Aorta (tissue), 5 donors: ENCODE measurements around the gene RALGAPA1. TPM values are rescaled to one million over a fixed set of nuclear protein-coding genes. Genes with fewer than 3 reads are reported as not detected.

ENCODE experiments used
- ATAC-seq: fragments of 200-7000 bp; cut with Tn5 transposase; one replicate; pipeline ENCODE4 v1.9.1; 2022; ENCODE audit warnings: moderate library complexity; ENCODE audit not compliant: low FRiP score
- DNase-seq, 2 donors: peaks; one replicate each; pipeline ENCODE4 v3.0.0-alpha.2; 2020
- H3K27ac ChIP-seq, 2 donors: one replicate each; pipeline ENCODE4 v1.5.1; 2013; ENCODE audit warnings: low read length in 2 of 2, mild to moderate bottlenecking in 2 of 2, moderate library complexity in 2 of 2, control low read depth in 1 of 2, inconsistent platforms in 1 of 2, low read depth in 1 of 2
- H3K27me3 ChIP-seq, 2 donors: one replicate each; pipeline ENCODE4 v1.6.1; 2013; ENCODE audit warnings: control low read depth in 1 of 2, low read length in 1 of 2, mild to moderate bottlenecking in 1 of 2, moderate library complexity in 1 of 2; ENCODE audit not compliant: insufficient read depth in 2 of 2, control insufficient read depth in 1 of 2
- H3K36me3 ChIP-seq, 2 donors: one replicate each; pipeline ENCODE4 v1.6.1; 2013; ENCODE audit warnings: control low read depth in 1 of 2, low read length in 1 of 2, mild to moderate bottlenecking in 1 of 2; ENCODE audit not compliant: insufficient read depth in 2 of 2, control insufficient read depth in 1 of 2
- H3K4me1 ChIP-seq, 2 donors: one replicate each; pipeline ENCODE4 v1.6.1; 2013; ENCODE audit warnings: low read length in 2 of 2, control low read depth in 1 of 2, mild to moderate bottlenecking in 1 of 2, moderate library complexity in 1 of 2; ENCODE audit not compliant: insufficient read depth in 2 of 2, control insufficient read depth in 1 of 2
- H3K4me3 ChIP-seq, 2 donors: one replicate each; pipeline ENCODE4 v1.5.1; 2013; ENCODE audit warnings: low read length in 2 of 2, control low read depth in 1 of 2, mild to moderate bottlenecking in 1 of 2
- H3K9me3 ChIP-seq: one replicate; pipeline ENCODE4 v1.6.1; 2013; ENCODE audit warnings: mild to moderate bottlenecking, low read length; ENCODE audit not compliant: control insufficient read depth
- WGBS, 2 donors: extraction: QIAGEN DNeasy Blood & Tissue Kit; methylation state at CpG; one replicate each; pipeline ENCODE4 v1.1.7; 2013; 5-methylcytosine and 5-hydroxymethylcytosine counted together
- intact Hi-C, 2 donors: fragments of 100-400 bp; cut with DNase I; formaldehyde crosslinking; loops; one replicate each; pipeline versions ENCODE4 v1.14.2 to v1.15.0; 2022
- polyA plus RNA-seq, 2 donors: library from polyadenylated mRNA; stranded (reverse); fragments of 200-250 nt; gene quantifications; one replicate each; pipeline ENCODE4 v1.2.3, GENCODE V29; 2013
- total RNA-seq, 2 donors: library from RNA; stranded (reverse); fragmentation: NEBNext Ultra II Directional; extraction: Animal tissue kit (Norgen Biotek cat#: 25700); gene quantifications; one replicate each; pipeline ENCODE4 v1.2.1, GENCODE V29; 2021
- donor health status: healthy with polysubstance abuse.
- donor health status: Bipolar disorder and iron deficiency.
- donor health status: DM: no; HTN: no; CAD: no.
- donor health status: DM: no; HTN: no; CAD: no.
- donor health status: DM: yes; HTN: yes; CAD: no.

Gene RALGAPA1
- total and polyA plus RNA-seq, 4 donors = 5.1 to 91.0 (median 56.2) TPM

DNA sequence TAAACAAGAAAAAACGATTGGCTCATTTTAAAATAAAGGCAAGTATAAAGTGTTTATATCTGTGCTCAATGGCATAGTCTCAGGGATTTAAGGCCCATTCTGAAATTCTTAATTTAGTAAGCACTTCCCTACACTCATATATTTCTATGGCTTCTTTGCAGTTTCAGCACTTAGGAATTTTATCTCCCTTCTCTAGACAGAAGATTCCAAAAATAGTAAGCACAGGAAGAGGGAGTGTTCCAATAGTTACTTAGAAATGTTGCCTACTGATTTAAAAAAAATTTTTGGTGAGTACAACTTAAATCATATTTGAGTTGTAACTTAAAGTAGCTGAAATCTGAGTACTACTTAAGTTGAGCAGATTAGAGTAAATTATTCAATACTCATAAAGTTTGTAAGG lies 255.3 kb downstream of the RALGAPA1 start:
- ATAC-seq = no peak
- WGBS, 2 donors = 16 to 17% methylated on average over 1 of the region's 1 CpG
- Histone ChIP-seq H3K4me3 (no peak overlapping the region), H3K36me3 (no peaks in the 10 kb centered on the region), H3K27ac (no peak overlapping the region), H3K4me1 (peaks cover 0 to 2% of the 10 kb centered on the region in 2 donors), H3K9me3 (no peaks in the 10 kb centered on the region), H3K27me3 (no peaks in the 10 kb centered on the region)
- DNase-seq = no peak
- intact Hi-C loops = no loop called here

DNA sequence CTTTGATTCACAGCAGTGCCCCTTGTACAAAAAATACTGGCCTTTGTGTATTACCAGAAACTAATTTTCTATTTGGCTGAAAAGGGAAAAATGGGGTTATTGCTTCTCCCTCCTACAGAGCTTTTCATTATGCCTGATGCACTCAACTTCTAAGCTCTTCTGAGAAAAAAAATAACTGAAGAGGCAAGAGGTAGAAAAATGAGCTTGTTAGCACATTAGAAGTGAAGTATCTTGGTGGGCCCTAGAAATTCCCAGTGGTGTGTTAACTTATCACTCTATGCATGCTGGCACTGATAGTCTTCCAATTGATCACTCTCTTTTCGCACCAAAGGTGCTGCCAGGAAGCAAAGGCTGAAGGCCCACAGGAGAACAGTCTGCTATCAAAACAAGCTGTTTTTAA lies 258.0 kb downstream of the RALGAPA1 start:
- Histone ChIP-seq H3K27ac (no peak overlapping the region), H3K4me3 (no peak overlapping the region), H3K4me1 (no peaks in the 10 kb centered on the region), H3K9me3 (no peaks in the 10 kb centered on the region), H3K36me3 (no peaks in the 10 kb centered on the region), H3K27me3 (no peaks in the 10 kb centered on the region)
- intact Hi-C loops = no loop called here
- no peak for DNase-seq
- WGBS, 2 donors = 98 to 100% methylated on average over 1 of the region's 1 CpG
- ATAC-seq = no peak

DNA sequence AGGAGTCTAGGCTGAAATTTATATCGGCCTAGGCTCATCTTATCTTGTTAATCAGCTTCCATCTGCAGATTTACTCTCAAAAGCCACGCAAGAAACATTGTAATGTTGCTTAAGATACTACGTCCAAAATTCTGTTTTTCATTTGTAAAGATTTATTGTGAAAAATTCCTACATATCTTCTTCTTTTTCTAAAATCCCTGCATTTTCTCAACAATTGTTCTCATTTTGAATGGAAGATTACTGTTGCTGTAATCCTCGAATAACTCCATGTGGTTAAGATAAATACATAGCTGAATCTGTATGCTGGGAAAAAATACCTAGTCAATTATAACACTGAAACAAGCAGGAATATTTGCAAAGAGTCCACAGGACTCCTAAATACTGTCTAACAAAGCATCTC lies 259.5 kb downstream of the RALGAPA1 start:
- Histone ChIP-seq H3K4me3 (no peak overlapping the region), H3K4me1 (no peaks in the 10 kb centered on the region), H3K36me3 (no peaks in the 10 kb centered on the region), H3K27me3 (no peaks in the 10 kb centered on the region), H3K27ac (no peak overlapping the region), H3K9me3 (no peaks in the 10 kb centered on the region)
- no peak for DNase-seq
- WGBS, 2 donors = 88% methylated on average over 4 of the region's 4 CpGs
- no peak for ATAC-seq
- intact Hi-C loops = no loop called here

DNA sequence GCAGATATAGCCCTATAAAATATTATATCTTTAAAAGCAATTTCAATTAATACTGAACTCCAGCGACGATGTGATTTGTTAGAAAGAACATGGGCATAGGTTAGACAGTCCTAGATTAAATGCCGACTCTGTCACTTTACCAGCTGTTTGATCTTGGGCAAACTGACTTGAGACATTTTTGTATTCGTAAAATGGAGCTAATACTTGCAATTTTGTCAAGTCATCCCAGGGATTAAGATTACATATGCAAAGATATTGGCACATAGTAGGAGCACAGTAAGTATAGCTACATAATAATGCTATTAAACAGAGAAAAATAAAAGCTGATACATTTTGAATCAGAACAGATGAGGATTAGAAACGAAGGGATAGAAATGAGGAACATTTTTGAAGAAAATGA lies 266.1 kb downstream of the RALGAPA1 start:
- ATAC-seq (no peak), DNase-seq (no peak)
- Histone ChIP-seq H3K4me1 (no peaks in the 10 kb centered on the region), H3K9me3 (no peaks in the 10 kb centered on the region), H3K27ac (no peak overlapping the region), H3K27me3 (no peaks in the 10 kb centered on the region), H3K4me3 (no peak overlapping the region), H3K36me3 (no peaks in the 10 kb centered on the region)
- 94 to 95% methylated on average over 5 of the region's 5 CpGs for WGBS, 2 donors
- intact Hi-C loops = no loop called here

DNA sequence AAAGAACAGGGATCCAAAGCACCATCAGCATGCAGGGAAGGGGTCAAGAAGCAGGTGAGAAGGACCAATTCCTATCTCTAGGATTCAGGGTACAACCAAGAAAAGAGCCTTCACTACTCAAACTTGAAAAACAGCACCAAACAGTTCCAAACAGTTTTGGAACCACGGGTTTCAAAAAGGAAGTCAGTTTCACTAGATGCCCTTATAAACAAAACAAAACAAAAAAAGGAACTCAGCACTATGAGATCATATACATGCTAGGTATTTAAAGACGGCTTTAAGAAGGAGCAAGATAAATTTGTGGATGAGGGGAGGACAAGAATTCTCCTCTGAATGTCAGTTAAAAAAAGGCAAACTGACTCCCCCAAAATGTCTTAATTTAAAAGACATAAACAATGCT lies 269.1 kb downstream of the RALGAPA1 start:
- WGBS, 2 donors = 63 to 73% methylated on average over 2 of the region's 2 CpGs

DNA sequence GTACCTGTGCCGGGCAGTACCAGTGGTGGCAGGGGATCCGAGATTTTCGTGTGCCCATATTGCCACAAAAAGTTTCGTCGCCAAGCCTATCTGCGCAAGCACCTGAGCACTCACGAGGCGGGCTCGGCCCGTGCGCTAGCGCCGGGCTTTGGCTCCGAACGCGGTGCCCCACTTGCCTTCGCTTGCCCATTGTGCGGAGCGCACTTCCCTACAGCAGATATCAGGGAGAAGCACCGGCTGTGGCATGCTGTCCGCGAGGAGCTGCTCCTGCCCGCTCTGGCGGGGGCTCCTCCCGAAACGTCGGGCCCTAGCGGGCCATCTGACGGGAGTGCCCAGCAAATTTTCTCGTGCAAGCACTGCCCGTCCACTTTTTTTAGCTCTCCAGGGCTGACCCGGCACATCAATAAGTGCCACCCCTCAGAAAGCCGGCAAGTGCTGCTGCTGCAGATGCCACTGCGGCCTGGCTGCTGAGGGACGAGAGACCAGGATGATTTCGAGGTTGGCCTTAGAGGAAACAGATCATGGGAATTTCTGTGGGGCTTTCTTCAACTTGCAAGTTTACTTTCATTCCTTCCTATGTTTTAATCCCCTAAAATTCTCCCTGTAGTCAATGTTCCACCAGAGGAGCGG lies 273.5 kb downstream of the RALGAPA1 start:
- Histone ChIP-seq H3K27me3 (no peaks in the 10 kb centered on the region), H3K4me1 (no peaks in the 10 kb centered on the region), H3K36me3 (no peaks in the 10 kb centered on the region), H3K4me3 (no peak overlapping the region), H3K27ac (no peak overlapping the region), H3K9me3 (no peaks in the 10 kb centered on the region)
- DNase-seq (no peak), ATAC-seq (no peak)
- intact Hi-C loops = no loop called here
- WGBS, 2 donors = 6 to 9% methylated on average over 37 of the region's 37 CpGs

More for the DNA sequence above, 269.1 kb downstream of the RALGAPA1 start:
- Histone ChIP-seq H3K4me1 (no peaks in the 10 kb centered on the region), H3K27me3 (no peaks in the 10 kb centered on the region), H3K4me3 (no peak overlapping the region), H3K27ac (no peak overlapping the region), H3K9me3 (no peaks in the 10 kb centered on the region), H3K36me3 (no peaks in the 10 kb centered on the region)
- ATAC-seq (no peak), DNase-seq (no peak)
- intact Hi-C loops = no loop called here

DNA sequence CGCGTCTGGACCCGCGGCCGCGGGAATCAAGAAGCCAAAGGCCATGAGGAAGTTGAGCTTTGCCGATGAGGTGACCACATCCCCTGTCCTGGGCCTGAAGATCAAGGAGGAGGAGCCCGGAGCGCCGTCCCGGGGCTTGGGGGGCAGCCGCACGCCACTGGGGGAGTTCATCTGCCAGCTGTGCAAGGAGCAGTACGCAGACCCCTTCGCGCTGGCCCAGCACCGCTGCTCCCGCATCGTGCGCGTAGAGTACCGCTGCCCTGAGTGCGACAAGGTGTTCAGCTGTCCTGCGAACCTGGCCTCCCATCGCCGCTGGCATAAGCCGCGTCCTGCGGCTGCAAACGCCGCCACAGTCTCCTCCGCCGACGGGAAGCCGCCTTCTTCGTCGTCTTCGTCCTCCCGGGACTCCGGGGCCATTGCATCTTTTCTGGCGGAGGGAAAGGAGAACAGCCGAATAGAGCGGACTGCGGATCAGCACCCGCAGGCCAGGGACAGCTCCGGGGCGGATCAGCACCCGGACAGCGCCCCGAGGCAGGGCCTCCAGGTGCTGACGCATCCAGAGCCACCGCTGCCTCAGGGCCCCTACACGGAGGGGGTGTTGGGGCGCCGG lies 274.1 kb downstream of the RALGAPA1 start:
- Histone ChIP-seq H3K9me3 (no peaks in the 10 kb centered on the region), H3K4me3 (no peak overlapping the region), H3K27me3 (no peaks in the 10 kb centered on the region), H3K27ac (no peak overlapping the region), H3K36me3 (no peaks in the 10 kb centered on the region), H3K4me1 (no peaks in the 10 kb centered on the region)
- intact Hi-C loops = no loop called here
- ATAC-seq (peak; percentile 93), DNase-seq (peak; percentile 75 to 87)
- WGBS, 2 donors = 3 to 4% methylated on average over 50 to 55 of the region's 55 CpGs

DNA sequence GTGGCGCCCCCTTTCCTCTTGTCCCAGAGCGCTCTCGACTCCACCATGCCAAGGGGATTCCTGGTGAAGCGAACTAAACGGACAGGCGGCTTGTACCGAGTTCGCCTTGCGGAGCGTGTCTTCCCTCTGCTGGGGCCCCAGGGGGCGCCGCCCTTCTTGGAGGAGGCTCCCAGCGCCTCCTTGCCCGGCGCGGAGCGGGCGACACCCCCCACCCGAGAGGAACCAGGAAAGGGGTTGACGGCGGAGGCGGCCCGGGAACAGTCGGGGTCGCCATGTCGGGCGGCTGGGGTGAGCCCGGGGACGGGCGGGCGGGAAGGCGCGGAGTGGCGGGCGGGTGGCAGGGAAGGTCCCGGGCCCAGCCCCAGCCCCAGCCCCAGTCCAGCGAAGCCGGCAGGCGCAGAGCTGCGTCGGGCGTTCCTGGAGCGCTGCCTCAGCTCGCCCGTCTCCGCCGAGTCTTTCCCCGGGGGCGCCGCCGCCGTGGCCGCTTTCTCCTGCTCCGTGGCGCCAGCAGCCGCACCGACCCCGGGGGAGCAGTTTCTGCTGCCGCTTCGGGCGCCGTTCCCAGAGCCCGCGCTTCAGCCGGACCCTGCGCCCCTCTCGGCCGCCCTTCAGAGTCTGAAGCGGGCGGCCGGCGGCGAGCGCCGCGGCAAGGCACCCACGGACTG lies 274.8 kb downstream of the RALGAPA1 start:
- H3K27me3 ChIP-seq = no peaks in the 10 kb centered on the region
- intact Hi-C loops = no loop called here
- H3K9me3 ChIP-seq = no peaks in the 10 kb centered on the region
- ATAC-seq = no peak
- peak overlapping the region in 1 of 2 donors; percentile 27 for H3K4me3 ChIP-seq
- H3K36me3 ChIP-seq = no peaks in the 10 kb centered on the region
- WGBS, 2 donors = 2% methylated on average over 49 to 77 of the region's 77 CpGs
- no peak overlapping the region for H3K27ac ChIP-seq
- H3K4me1 ChIP-seq = no peaks in the 10 kb centered on the region
- DNase-seq = peak in 1 of 2 donors; percentile 76
